ENCODE measurements around the gene PRR27.

Gene PRR27

GRCh38 chr4:70153937-70154336 is at the start of gene PRR27:
Gene PRR27, plus strand, starts transcription at chr4:70154237. Its CDS starts 139 bp downstream, at chr4:70154376.
- H3K27ac ChIP-seq = no peak within 1 kb of the TSS
- no peaks in the 10 kb centered on the region for H3K27me3 ChIP-seq
- no peak within 1 kb of the TSS for H3K4me3 ChIP-seq (ENCODE audit: low read depth in 1 of 2, low read length in 1 of 2)
- H3K36me3 ChIP-seq = no peaks in the 10 kb centered on the region
- H3K4me1 ChIP-seq (ENCODE audit: control insufficient read depth in 1 of 2, insufficient read depth in 1 of 2, low read depth in 1 of 2, low read length in 1 of 2) = no peaks in the 10 kb centered on the region
- TF ChIP-seq, protein P1, sequence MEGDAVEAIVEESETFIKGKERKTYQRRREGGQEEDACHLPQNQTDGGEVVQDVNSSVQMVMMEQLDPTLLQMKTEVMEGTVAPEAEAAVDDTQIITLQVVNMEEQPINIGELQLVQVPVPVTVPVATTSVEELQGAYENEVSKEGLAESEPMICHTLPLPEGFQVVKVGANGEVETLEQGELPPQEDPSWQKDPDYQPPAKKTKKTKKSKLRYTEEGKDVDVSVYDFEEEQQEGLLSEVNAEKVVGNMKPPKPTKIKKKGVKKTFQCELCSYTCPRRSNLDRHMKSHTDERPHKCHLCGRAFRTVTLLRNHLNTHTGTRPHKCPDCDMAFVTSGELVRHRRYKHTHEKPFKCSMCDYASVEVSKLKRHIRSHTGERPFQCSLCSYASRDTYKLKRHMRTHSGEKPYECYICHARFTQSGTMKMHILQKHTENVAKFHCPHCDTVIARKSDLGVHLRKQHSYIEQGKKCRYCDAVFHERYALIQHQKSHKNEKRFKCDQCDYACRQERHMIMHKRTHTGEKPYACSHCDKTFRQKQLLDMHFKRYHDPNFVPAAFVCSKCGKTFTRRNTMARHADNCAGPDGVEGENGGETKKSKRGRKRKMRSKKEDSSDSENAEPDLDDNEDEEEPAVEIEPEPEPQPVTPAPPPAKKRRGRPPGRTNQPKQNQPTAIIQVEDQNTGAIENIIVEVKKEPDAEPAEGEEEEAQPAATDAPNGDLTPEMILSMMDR (IDR thresholded peaks at IDR 0.05) = no peak
- no peaks in the 10 kb centered on the region for H3K9me3 ChIP-seq

DNA sequence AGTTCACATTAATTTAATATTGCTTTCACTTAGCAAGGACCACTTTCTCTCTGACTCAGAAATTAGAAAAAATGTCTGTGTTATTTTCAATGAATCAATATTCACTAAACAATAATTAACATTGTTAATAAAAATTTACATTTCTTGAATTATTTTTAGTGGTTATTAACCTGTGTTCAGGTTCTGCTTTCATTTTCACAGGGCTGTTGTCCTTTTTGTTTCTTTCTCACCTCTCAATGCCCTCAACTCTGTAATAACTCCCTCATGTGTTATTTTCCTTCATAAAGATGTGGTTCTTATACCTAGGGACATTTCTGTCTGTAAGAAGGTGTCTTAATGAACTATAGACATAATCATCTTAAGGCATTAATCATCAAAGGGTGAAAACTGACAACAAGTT is 43.1 kb upstream of the PRR27 start:
- Histone ChIP-seq H3K27me3 (no peaks in the 10 kb centered on the region), H3K36me3 (no peaks in the 10 kb centered on the region)

GRCh38 chr4:70113656-70114055 is 40.4 kb upstream of the PRR27 start:
- TF ChIP-seq, protein P1 (IDR thresholded peaks at IDR 0.05) = no peak

More for the DNA sequence above, 43.1 kb upstream of the PRR27 start:
- Histone ChIP-seq H3K27ac (no peak overlapping the region), H3K9me3 (no peaks in the 10 kb centered on the region), H3K4me1 (ENCODE audit: control insufficient read depth in 1 of 2, insufficient read depth in 1 of 2, low read depth in 1 of 2, low read length in 1 of 2) (no peaks in the 10 kb centered on the region), H3K4me3 (ENCODE audit: low read depth in 1 of 2, low read length in 1 of 2) (no peak overlapping the region)
- TF ChIP-seq, protein P1 (IDR thresholded peaks at IDR 0.05) = no peak

GRCh38 chr4:70114096-70114495 is 39.9 kb upstream of the PRR27 start:
- Histone ChIP-seq H3K36me3 (no peaks in the 10 kb centered on the region), H3K4me3 (ENCODE audit: low read depth in 1 of 2, low read length in 1 of 2) (no peak overlapping the region), H3K27ac (no peak overlapping the region), H3K27me3 (no peaks in the 10 kb centered on the region), H3K9me3 (no peaks in the 10 kb centered on the region), H3K4me1 (ENCODE audit: control insufficient read depth in 1 of 2, insufficient read depth in 1 of 2, low read depth in 1 of 2, low read length in 1 of 2) (no peaks in the 10 kb centered on the region)
- TF ChIP-seq, protein P1 (IDR thresholded peaks at IDR 0.05) = no peak

More at GRCh38 chr4:70113656-70114055, 40.4 kb upstream of the PRR27 start:
- Histone ChIP-seq H3K9me3 (no peaks in the 10 kb centered on the region), H3K36me3 (no peaks in the 10 kb centered on the region), H3K4me3 (ENCODE audit: low read depth in 1 of 2, low read length in 1 of 2) (no peak overlapping the region), H3K27ac (no peak overlapping the region), H3K4me1 (ENCODE audit: control insufficient read depth in 1 of 2, insufficient read depth in 1 of 2, low read depth in 1 of 2, low read length in 1 of 2) (no peaks in the 10 kb centered on the region), H3K27me3 (no peaks in the 10 kb centered on the region)

GRCh38 chr4:70120323-70120722 is 33.7 kb upstream of the PRR27 start:
- no peaks in the 10 kb centered on the region for H3K36me3 ChIP-seq

More at GRCh38 chr4:70120323-70120722, 33.7 kb upstream of the PRR27 start:
- H3K9me3 ChIP-seq = no peaks in the 10 kb centered on the region
- H3K4me3 ChIP-seq (ENCODE audit: low read depth in 1 of 2, low read length in 1 of 2) = no peak overlapping the region
- TF ChIP-seq, protein P1 (IDR thresholded peaks at IDR 0.05) = no peak
- no peak overlapping the region for H3K27ac ChIP-seq
- no peaks in the 10 kb centered on the region for H3K27me3 ChIP-seq
- no peaks in the 10 kb centered on the region for H3K4me1 ChIP-seq (ENCODE audit: control insufficient read depth in 1 of 2, insufficient read depth in 1 of 2, low read depth in 1 of 2, low read length in 1 of 2)

Measured in neutrophil (primary cell).